ENCODE results near the gene PPM1H.

Gene PPM1H

GRCh38 chr12:62841846-62842245 lies 93.1 kb downstream of the PPM1H start:
- TF ChIP-seq TCF12 (IDR thresholded peaks at IDR 0.05; ENCODE audit: low read depth) (no peak), REST (IDR thresholded peaks at IDR 0.05; ENCODE audit: low read depth) (no peak), MAX (IDR thresholded peaks at IDR 0.05) (no peak), TEAD4 (IDR thresholded peaks at IDR 0.05) (no peak), CREB1 (IDR thresholded peaks at IDR 0.05; ENCODE audit: low read depth) (no peak), YY1 (IDR thresholded peaks at IDR 0.05; ENCODE audit: low read depth) (no peak), ZBTB7A (IDR thresholded peaks at IDR 0.05; ENCODE audit: low read depth) (no peak), FOXM1 (IDR thresholded peaks at IDR 0.05; ENCODE audit: borderline replicate concordance, low read depth) (no peak), RAD21 (IDR thresholded peaks at IDR 0.05; ENCODE audit: low read depth) (no peak), EGR1 (IDR thresholded peaks at IDR 0.05) (no peak), TAF1 (IDR thresholded peaks at IDR 0.05; ENCODE audit: low read depth) (no peak), NFIC (IDR thresholded peaks at IDR 0.05) (no peak), CEBPB (IDR thresholded peaks at IDR 0.05) (no peak), EP300 (IDR thresholded peaks at IDR 0.05; ENCODE audit: borderline replicate concordance) (no peak)
- TF ChIP-seq, protein P1, sequence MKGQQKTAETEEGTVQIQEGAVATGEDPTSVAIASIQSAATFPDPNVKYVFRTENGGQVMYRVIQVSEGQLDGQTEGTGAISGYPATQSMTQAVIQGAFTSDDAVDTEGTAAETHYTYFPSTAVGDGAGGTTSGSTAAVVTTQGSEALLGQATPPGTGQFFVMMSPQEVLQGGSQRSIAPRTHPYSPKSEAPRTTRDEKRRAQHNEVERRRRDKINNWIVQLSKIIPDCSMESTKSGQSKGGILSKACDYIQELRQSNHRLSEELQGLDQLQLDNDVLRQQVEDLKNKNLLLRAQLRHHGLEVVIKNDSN (IDR thresholded peaks at IDR 0.05): no peak

DNA sequence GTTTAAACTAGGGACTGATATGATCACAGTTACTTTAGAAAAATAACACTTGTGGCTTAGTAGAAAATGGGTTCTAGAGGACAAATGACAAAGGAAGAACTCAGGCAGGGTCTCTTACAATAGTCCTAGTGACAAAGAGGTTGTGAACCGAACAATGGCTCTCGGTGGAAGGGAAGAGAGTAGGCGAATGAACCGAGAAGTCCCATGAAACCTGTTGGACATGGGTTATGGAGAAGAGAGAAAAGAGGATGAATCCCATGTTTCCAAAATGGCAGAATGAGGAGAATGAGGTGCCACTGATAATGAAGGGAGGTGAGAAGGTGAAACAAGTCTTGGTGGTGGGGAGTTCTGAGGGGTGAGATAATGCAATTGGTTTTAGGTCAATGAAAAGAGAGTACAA lies 94.1 kb downstream of the PPM1H start:
- no peak for TF ChIP-seq EGR1 (IDR thresholded peaks at IDR 0.05)
- no peak for TF ChIP-seq FOXM1 (IDR thresholded peaks at IDR 0.05; ENCODE audit: borderline replicate concordance, low read depth)
- no peak for TF ChIP-seq MAX (IDR thresholded peaks at IDR 0.05)
- TF ChIP-seq ZBTB7A (IDR thresholded peaks at IDR 0.05; ENCODE audit: low read depth): no peak
- TF ChIP-seq, protein P1 (IDR thresholded peaks at IDR 0.05): no peak
- no peak for TF ChIP-seq YY1 (IDR thresholded peaks at IDR 0.05; ENCODE audit: low read depth)
- TF ChIP-seq REST (IDR thresholded peaks at IDR 0.05; ENCODE audit: low read depth): no peak
- TF ChIP-seq TCF12 (IDR thresholded peaks at IDR 0.05; ENCODE audit: low read depth): no peak
- no peak for TF ChIP-seq EP300 (IDR thresholded peaks at IDR 0.05; ENCODE audit: borderline replicate concordance)
- TF ChIP-seq CREB1 (IDR thresholded peaks at IDR 0.05; ENCODE audit: low read depth): no peak
- no peak for TF ChIP-seq TAF1 (IDR thresholded peaks at IDR 0.05; ENCODE audit: low read depth)
- no peak for TF ChIP-seq CEBPB (IDR thresholded peaks at IDR 0.05)
- no peak for TF ChIP-seq RAD21 (IDR thresholded peaks at IDR 0.05; ENCODE audit: low read depth)
- TF ChIP-seq NFIC (IDR thresholded peaks at IDR 0.05): no peak
- TF ChIP-seq TEAD4 (IDR thresholded peaks at IDR 0.05): no peak

- TF ChIP-seq ZBTB7A (IDR thresholded peaks at IDR 0.05; ENCODE audit: low read depth) (no peak), YY1 (IDR thresholded peaks at IDR 0.05; ENCODE audit: low read depth) (no peak), MAX (IDR thresholded peaks at IDR 0.05) (no peak), EP300 (IDR thresholded peaks at IDR 0.05; ENCODE audit: borderline replicate concordance) (no peak), RAD21 (IDR thresholded peaks at IDR 0.05; ENCODE audit: low read depth) (no peak), EGR1 (IDR thresholded peaks at IDR 0.05) (no peak), TEAD4 (IDR thresholded peaks at IDR 0.05) (no peak), NFIC (IDR thresholded peaks at IDR 0.05) (no peak), TAF1 (IDR thresholded peaks at IDR 0.05; ENCODE audit: low read depth) (no peak), CEBPB (IDR thresholded peaks at IDR 0.05) (no peak), TCF12 (IDR thresholded peaks at IDR 0.05; ENCODE audit: low read depth) (no peak), FOXM1 (IDR thresholded peaks at IDR 0.05; ENCODE audit: borderline replicate concordance, low read depth) (no peak), REST (IDR thresholded peaks at IDR 0.05; ENCODE audit: low read depth) (no peak), CREB1 (IDR thresholded peaks at IDR 0.05; ENCODE audit: low read depth) (no peak)
- TF ChIP-seq, protein P1 (IDR thresholded peaks at IDR 0.05): no peak
Observed at GRCh38 chr12:62839869-62840660, 94.9 kb downstream of the PPM1H start.

Data from Ishikawa (cell line).